Right atrium auricular region (tissue), 2 donors: ENCODE data around the gene MYB. TPM values are rescaled to one million over a fixed set of nuclear protein-coding genes. Genes with fewer than 3 reads are reported as not detected.

Source experiments
- DNase-seq: peaks from one replicate; pipeline ENCODE4 v3.0.0-alpha.2; 2019; ENCODE audit warnings: low spot score
- H3K27ac ChIP-seq, 2 donors: fragments of 200-600 bp; sonication (generic); 1 replicate in 1 of 2; 2 replicates in 1 of 2; pipeline ENCODE4 v1.5.1; 2016 to 2019
- H3K27me3 ChIP-seq, 2 donors: fragments of 200-600 bp; sonication (generic); one replicate each; pipeline versions ENCODE4 v1.5.1 to v1.6.0; 2017 to 2019
- H3K36me3 ChIP-seq: fragments of 200-600 bp; sonication (generic); one replicate; pipeline ENCODE4 v1.5.1; 2016
- H3K4me1 ChIP-seq, 2 donors: fragments of 200-600 bp; sonication (generic); one replicate each; pipeline versions ENCODE4 v1.5.1 to v1.6.0; 2017 to 2019
- H3K4me3 ChIP-seq, 2 donors: fragments of 200-600 bp; sonication (generic); 1 replicate in 1 of 2; 2 replicates in 1 of 2; pipeline ENCODE4 v1.5.1; 2017 to 2019; ENCODE audit warnings: mild to moderate bottlenecking in 1 of 2, moderate library complexity in 1 of 2
- H3K9me3 ChIP-seq, 2 donors: fragments of 200-600 bp; sonication (generic); one replicate each; pipeline ENCODE4 v1.5.1; 2019
- CTCF ChIP-seq, 2 donors: fragments of 200-600 bp; sonication (generic); IDR thresholded peaks; one replicate each; pipeline ENCODE4 v1.5.1; 2019; ENCODE audit warnings: antibody characterized with exemption in 2 of 2
- total RNA-seq, 2 donors: library from RNA; depleted of rRNA; stranded (reverse); fragments of >200 nt; gene quantifications; one replicate each; pipeline ENCODE4 v1.1.0, GENCODE V29; 2016

The MYB gene
- total RNA-seq, 2 donors from 2014 or later = 0.16 TPM; not detected in 1

- Histone ChIP-seq H3K27me3 (peaks cover 6 to 7% of the 10 kb centered on the region in 2 donors), H3K4me1 (peaks cover 0 to 15% of the 10 kb centered on the region in 2 donors), H3K36me3 (no peaks in the 10 kb centered on the region), H3K27ac (no peak overlapping the region), H3K9me3 (no peaks in the 10 kb centered on the region), H3K4me3 (no peak overlapping the region)
- DNase-seq = no peak
- no peak for TF ChIP-seq CTCF (IDR thresholded peaks at IDR 0.05)
These were observed 6.3 kb downstream of the MYB start for GRCh38 chr6:135187372-135187771.

- H3K36me3 ChIP-seq = no peaks in the 10 kb centered on the region
These were observed 7.6 kb downstream of the MYB start for GRCh38 chr6:135188718-135189117.

GRCh38 chr6:135189344-135189743 lies 8.2 kb downstream of the MYB start:
- Histone ChIP-seq H3K27me3 (no peaks in the 10 kb centered on the region), H3K4me1 (no peaks in the 10 kb centered on the region), H3K36me3 (no peaks in the 10 kb centered on the region), H3K27ac (no peak overlapping the region), H3K9me3 (no peaks in the 10 kb centered on the region), H3K4me3 (no peak overlapping the region)
- no peak for TF ChIP-seq CTCF (IDR thresholded peaks at IDR 0.05)
- no peak for DNase-seq

More at GRCh38 chr6:135188718-135189117, 7.6 kb downstream of the MYB start:
- Histone ChIP-seq H3K27me3 (peaks cover 0 to 3% of the 10 kb centered on the region in 2 donors), H3K27ac (no peak overlapping the region), H3K9me3 (no peaks in the 10 kb centered on the region), H3K4me1 (peaks cover 0 to 2% of the 10 kb centered on the region in 2 donors), H3K4me3 (no peak overlapping the region)
- no peak for DNase-seq
- TF ChIP-seq CTCF (IDR thresholded peaks at IDR 0.05) = no peak

GRCh38 chr6:135191508-135192255 lies 10.6 kb downstream of the MYB start:
- H3K27ac ChIP-seq = no peak overlapping the region
- H3K4me3 ChIP-seq = no peak overlapping the region
- no peak for DNase-seq

GRCh38 chr6:135192256-135193174 lies 11.4 kb downstream of the MYB start:
- Histone ChIP-seq H3K4me3 (no peak overlapping the region), H3K27ac (no peak overlapping the region), H3K27me3 (no peaks in the 10 kb centered on the region), H3K36me3 (no peaks in the 10 kb centered on the region), H3K9me3 (no peaks in the 10 kb centered on the region), H3K4me1 (no peaks in the 10 kb centered on the region)
- no peak for DNase-seq
- no peak for TF ChIP-seq CTCF (IDR thresholded peaks at IDR 0.05)

More at GRCh38 chr6:135191508-135192255, 10.6 kb downstream of the MYB start:
- Histone ChIP-seq H3K27me3 (no peaks in the 10 kb centered on the region), H3K4me1 (no peaks in the 10 kb centered on the region), H3K36me3 (no peaks in the 10 kb centered on the region), H3K9me3 (no peaks in the 10 kb centered on the region)
- TF ChIP-seq CTCF (IDR thresholded peaks at IDR 0.05) = no peak
